Fibroblast of mammary gland (primary cell): Measurements from ENCODE around the gene RHOC.

ENCODE experiments used
- DNase-seq: peaks from one replicate; pipeline ENCODE4 v3.0.0-alpha.2; 2010; ENCODE audit warnings: low read depth
- H3K4me3 ChIP-seq: 2 replicates; pipeline ENCODE4 v1.5.1; 2011; ENCODE audit warnings: low read depth, mild to moderate bottlenecking, low read length, moderate library complexity; ENCODE audit not compliant: control insufficient read depth
- TF ChIP-seq, protein P1 (sequence below): conservative IDR thresholded peaks from 2 replicates; pipeline ENCODE4 v1.5.1; 2011; ENCODE audit warnings: low read depth, low read length, inconsistent platforms; ENCODE audit not compliant: control insufficient read depth, insufficient read depth

RHOC gene

DNA sequence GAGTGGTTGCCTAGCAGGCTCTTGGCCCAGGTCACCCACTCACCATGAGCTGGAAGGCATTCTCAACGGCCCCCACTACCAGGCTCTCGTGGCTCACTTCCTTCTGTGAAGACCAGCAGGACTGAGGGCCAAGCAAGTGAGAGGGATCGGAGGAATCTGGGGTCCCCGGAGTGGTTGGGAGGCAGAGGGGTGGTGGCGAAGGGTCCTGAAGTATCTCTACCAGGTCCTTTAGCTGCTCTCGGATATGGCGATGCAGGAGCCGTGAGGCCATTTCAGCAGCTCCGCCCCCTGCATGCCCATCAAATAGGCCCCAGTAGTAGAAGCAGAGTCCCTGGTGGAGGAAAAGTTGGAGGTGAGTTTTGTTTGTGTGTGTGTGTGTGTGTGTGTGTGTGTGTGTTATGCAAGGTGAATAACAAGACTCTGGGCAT, 5.8 kb upstream of the RHOC start:
- DNase-seq = no peak
- H3K4me3 ChIP-seq = no peak overlapping the region
- TF ChIP-seq, protein P1, sequence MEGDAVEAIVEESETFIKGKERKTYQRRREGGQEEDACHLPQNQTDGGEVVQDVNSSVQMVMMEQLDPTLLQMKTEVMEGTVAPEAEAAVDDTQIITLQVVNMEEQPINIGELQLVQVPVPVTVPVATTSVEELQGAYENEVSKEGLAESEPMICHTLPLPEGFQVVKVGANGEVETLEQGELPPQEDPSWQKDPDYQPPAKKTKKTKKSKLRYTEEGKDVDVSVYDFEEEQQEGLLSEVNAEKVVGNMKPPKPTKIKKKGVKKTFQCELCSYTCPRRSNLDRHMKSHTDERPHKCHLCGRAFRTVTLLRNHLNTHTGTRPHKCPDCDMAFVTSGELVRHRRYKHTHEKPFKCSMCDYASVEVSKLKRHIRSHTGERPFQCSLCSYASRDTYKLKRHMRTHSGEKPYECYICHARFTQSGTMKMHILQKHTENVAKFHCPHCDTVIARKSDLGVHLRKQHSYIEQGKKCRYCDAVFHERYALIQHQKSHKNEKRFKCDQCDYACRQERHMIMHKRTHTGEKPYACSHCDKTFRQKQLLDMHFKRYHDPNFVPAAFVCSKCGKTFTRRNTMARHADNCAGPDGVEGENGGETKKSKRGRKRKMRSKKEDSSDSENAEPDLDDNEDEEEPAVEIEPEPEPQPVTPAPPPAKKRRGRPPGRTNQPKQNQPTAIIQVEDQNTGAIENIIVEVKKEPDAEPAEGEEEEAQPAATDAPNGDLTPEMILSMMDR = no peak

DNA sequence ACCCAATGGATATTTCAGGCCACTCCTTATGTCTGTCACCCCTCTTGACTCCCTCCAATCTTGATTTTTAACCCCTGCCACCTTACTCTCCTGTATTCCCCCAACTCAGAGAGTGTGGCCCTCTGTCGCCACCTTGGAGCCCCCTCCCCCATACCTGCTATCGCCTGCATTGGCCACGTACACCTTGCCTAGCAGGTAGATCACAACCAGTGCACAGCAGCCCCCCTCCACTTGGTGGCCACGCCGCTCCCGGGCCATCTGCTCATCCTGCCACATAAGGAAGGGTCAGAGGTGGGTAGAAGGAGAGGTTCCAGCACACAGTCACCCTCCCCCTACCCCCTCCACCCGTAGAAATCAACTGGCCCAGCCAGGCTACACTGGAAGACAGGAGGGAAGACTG, 5.3 kb upstream of the RHOC start:
- DNase-seq = no peak
- TF ChIP-seq, protein P1 = no peak
- no peak overlapping the region for H3K4me3 ChIP-seq

DNA sequence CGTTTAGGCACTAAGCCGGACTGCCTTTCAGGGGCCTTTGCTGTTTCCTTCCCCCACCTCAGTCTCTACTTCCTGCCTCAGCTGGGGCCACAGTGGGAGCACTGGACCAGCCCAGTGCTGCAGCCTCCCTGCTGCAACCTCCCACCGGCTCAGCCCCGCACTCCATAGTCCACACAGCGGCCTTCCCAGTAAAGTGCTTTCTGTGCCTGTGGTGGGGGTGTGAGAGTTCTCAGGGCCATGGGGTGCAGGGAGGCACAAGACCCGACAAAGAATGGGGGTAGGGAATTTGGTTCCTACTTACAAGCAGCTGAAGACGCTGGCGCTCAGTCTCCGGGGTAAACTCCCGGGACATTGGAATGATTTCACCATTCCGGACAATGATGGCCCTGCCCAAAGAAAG, 4.7 kb upstream of the RHOC start:
- H3K4me3 ChIP-seq = no peak overlapping the region
- TF ChIP-seq, protein P1 = no peak
- no peak for DNase-seq

DNA sequence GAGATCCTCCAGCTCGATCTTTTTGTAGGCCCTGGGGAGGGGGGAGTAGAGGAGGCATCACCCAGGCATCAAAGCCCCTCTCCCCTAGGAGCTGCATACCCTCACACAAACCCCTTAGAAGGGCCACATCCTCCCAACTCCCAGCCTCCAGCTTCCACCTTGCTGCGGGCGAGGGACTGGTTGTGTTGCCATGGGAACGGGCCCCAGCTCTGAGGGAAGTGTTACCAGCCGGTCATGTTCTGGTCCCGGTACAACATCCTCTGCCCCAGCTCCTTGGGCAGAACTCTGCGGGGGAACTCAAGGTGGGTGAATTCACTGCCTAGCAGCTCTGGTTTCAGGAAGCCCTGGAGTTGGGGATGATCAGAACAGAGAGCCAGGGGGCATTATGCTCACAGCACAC, 4.1 kb upstream of the RHOC start:
- DNase-seq = no peak
- TF ChIP-seq, protein P1 = no peak
- H3K4me3 ChIP-seq = no peak overlapping the region

DNA sequence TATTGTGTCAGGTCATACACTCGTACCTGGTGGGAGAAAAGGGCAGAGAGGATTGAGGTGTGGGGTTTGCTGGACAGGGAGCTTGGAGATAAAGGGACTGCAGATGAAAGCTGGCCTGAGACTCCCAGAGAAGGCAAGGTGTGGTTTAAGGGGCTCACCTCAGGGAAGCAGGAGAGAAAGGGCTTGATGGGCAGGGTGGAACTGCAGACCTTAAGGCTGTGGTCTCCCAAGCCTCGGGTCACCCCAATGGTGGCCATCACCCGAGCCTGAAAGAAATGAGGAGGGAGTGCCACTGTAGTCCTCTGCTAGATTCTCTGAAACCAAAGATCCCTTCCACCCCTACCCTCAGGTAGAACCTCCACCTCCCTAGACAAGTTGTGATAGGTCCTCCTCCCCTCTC, 3.7 kb upstream of the RHOC start:
- no peak overlapping the region for H3K4me3 ChIP-seq
- DNase-seq = no peak
- TF ChIP-seq, protein P1 = no peak

DNA sequence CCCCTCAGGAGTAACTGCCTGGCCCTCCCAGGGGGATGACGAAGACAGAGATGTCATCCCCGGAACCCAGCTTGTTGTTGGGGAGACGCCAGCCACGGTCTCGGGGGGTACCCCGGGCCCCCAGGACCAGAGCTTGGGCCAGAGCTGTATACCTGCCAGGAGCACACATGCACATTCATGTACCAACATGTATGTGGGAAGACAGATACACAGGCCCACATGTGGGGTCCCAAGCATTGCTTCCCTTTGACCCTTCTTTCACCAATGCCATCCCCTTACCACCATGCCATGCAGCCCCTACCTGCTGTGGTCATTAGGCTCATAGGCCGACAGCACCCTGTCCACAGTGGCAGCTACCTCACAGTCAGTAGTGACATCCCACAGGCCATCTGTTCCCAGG, 3.2 kb upstream of the RHOC start:
- TF ChIP-seq, protein P1 = no peak
- no peak for DNase-seq
- no peak overlapping the region for H3K4me3 ChIP-seq

DNA sequence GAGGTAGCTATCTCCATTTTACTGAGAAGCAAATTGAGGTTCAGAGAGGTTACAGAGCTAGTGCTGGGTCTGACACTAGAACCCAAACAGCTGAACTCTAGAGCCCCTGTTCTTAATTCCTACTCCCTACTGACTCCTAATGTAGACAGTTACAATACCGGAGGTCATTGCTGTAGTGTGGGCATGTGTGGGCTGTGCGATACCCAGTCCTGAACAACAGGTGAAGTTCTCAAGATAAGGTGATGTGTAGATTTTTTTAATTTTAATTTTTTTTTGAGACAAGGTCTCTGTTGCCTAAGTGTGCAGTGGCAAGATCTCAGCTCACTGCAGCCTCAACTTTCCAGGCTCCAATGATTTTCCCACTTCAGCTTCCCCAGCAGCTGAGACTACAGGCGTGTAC, 1.6 kb upstream of the RHOC start:
- no peak overlapping the region for H3K4me3 ChIP-seq
- TF ChIP-seq, protein P1 = no peak
- DNase-seq = no peak
